ENCODE data around the gene GPS1. TPM values are rescaled to one million over a fixed set of nuclear protein-coding genes. Genes with fewer than 3 reads are reported as not detected.

The GPS1 gene
- total and polyA plus RNA-seq, 2 experiments from 2014 or later, result 136 to 242 TPM

GRCh38 chr17:82003411-82004381, 48.0 kb upstream of the GPS1 start:
- 0 out of 2 replicates have a peak, but pooled peaks cover 4% of the 10 kb centered on the region for H4K20me1 ChIP-seq (replicated peaks; ENCODE audit: insufficient read depth)
- Mint-ChIP-seq H3K4me1 (no peaks in the 10 kb centered on the region), H3K36me3 (ENCODE audit: low read depth) (no peaks in the 10 kb centered on the region), H3K4me3 (no peak overlapping the region), H3K9me3 (no peaks in the 10 kb centered on the region), H3K27ac (no peak overlapping the region), H3K27me3 (ENCODE audit: insufficient read depth, low read depth, poor library complexity) (peaks cover 14% of the 10 kb centered on the region)
- H3K79me2 ChIP-seq (replicated peaks; ENCODE audit: insufficient read depth), result no peaks in the 10 kb centered on the region
- H3F3A ChIP-seq (replicated peaks; ENCODE audit: low read depth), result 0 out of 2 replicates have a peak, but pooled peaks cover 2% of the 10 kb centered on the region
- no peaks in the 10 kb centered on the region for H3K27me3 ChIP-seq (ENCODE audit: insufficient read depth)
- H3K4me3 ChIP-seq, result no peak overlapping the region
- DNase-seq (ENCODE audit: low spot score) (no peak), ATAC-seq (peak; percentile 19)
- no peak overlapping the region for H2AFZ ChIP-seq
- no peaks in the 10 kb centered on the region for H3K9me2 ChIP-seq (ENCODE audit: insufficient read depth)
- TF ChIP-seq CTCF (conservative IDR thresholded peaks at IDR 0.05; ENCODE audit: low read depth in 2 of 2), result peak in 1 of 2 experiments; percentile 40; a peak in 2 of 4 replicates
- TF ChIP-seq EZH2phosphoT487 (IDR thresholded peaks at IDR 0.05; ENCODE audit: unreplicated experiment), result no peak
- no peak overlapping the region for H3K27ac ChIP-seq (ENCODE audit: low read depth)
- H3K4me1 ChIP-seq (ENCODE audit: insufficient read depth), result no peaks in the 10 kb centered on the region
- no peak overlapping the region for H3K4me2 ChIP-seq
- no peaks in the 10 kb centered on the region for H3K36me3 ChIP-seq (ENCODE audit: insufficient read depth)

- H3K27ac Mint-ChIP-seq, result no peak overlapping the region
- no peaks in the 10 kb centered on the region for H3K4me1 Mint-ChIP-seq
- no peaks in the 10 kb centered on the region for H3K79me2 ChIP-seq (replicated peaks; ENCODE audit: insufficient read depth)
- no peak overlapping the region for H3K4me3 Mint-ChIP-seq
- no peak for ATAC-seq
- H3K4me1 ChIP-seq (ENCODE audit: insufficient read depth), result no peaks in the 10 kb centered on the region
- peaks cover 14% of the 10 kb centered on the region for H3K27me3 Mint-ChIP-seq (ENCODE audit: insufficient read depth, low read depth, poor library complexity)
- no peaks in the 10 kb centered on the region for H3K36me3 Mint-ChIP-seq (ENCODE audit: low read depth)
- H3K27me3 ChIP-seq (ENCODE audit: insufficient read depth), result no peaks in the 10 kb centered on the region
- H3K9me3 Mint-ChIP-seq, result no peaks in the 10 kb centered on the region
- H3K4me2 ChIP-seq, result no peak overlapping the region
- 0 out of 2 replicates have a peak, but pooled peaks cover 4% of the 10 kb centered on the region for H4K20me1 ChIP-seq (replicated peaks; ENCODE audit: insufficient read depth)
- H3K27ac ChIP-seq (ENCODE audit: low read depth), result 0 out of 2 replicates have a peak overlapping the region, but pooled peaks have one; percentile 19
- H3K9me2 ChIP-seq (ENCODE audit: insufficient read depth), result no peaks in the 10 kb centered on the region
- H2AFZ ChIP-seq, result no peak overlapping the region
- DNase-seq (ENCODE audit: low spot score), result no peak
- H3F3A ChIP-seq (replicated peaks; ENCODE audit: low read depth), result 0 out of 2 replicates have a peak, but pooled peaks cover 2% of the 10 kb centered on the region
- no peaks in the 10 kb centered on the region for H3K36me3 ChIP-seq (ENCODE audit: insufficient read depth)
- H3K4me3 ChIP-seq, result no peak overlapping the region
- TF ChIP-seq EZH2phosphoT487 (IDR thresholded peaks at IDR 0.05; ENCODE audit: unreplicated experiment) (no peak), CREB1 (CRISPR knock-in tag; IDR thresholded peaks at IDR 0.05; ENCODE audit: low read depth) (no peak), CTCF (conservative IDR thresholded peaks at IDR 0.05; ENCODE audit: low read depth in 2 of 2) (no peak), EZH2 (IDR thresholded peaks at IDR 0.05; ENCODE audit: low read depth, unreplicated experiment) (no peak), ZNF462 (CRISPR knock-in tag; IDR thresholded peaks at IDR 0.05) (no peak), STAT1 (IDR thresholded peaks at IDR 0.05; ENCODE audit: unreplicated experiment) (no peak)
These were observed 46.9 kb upstream of the GPS1 start for GRCh38 chr17:82004517-82005455.
